Thyroid gland (tissue), 4 donors: ENCODE data around the gene NUDT4. TPM values are rescaled to one million over a fixed set of nuclear protein-coding genes. Genes with fewer than 3 reads are reported as not detected.
A peak's percentile ranks its signal among the peaks of the same experiment; 100 is the strongest.

Experiments used
- DNase-seq, 2 donors: peaks; one replicate each; pipeline ENCODE4 v3.0.0-alpha.2; 2019
- H3K27ac ChIP-seq, 3 donors: fragments of 200-600 bp; sonication (generic); 1 replicate in 2 of 3; 2 replicates in 1 of 3; pipeline ENCODE4 v1.5.1; 2016 to 2019; ENCODE audit warnings: mild to moderate bottlenecking in 1 of 3, moderate library complexity in 1 of 3
- H3K27me3 ChIP-seq: fragments of 200-600 bp; sonication (generic); one replicate; pipeline ENCODE4 v1.5.1; 2019
- H3K36me3 ChIP-seq, 2 donors: fragments of 200-600 bp; sonication (generic); one replicate each; pipeline ENCODE4 v1.5.1; 2016 to 2019
- H3K4me1 ChIP-seq, 2 donors: fragments of 200-600 bp; sonication (generic); one replicate each; pipeline ENCODE4 v1.5.1; 2017 to 2019
- H3K4me3 ChIP-seq, 3 donors: fragments of 200-600 bp; sonication (generic); replicated peaks in 1 of 3; 1 replicate in 2 of 3; 2 replicates in 1 of 3; pipeline ENCODE4 v1.5.1; 2016; ENCODE audit warnings: mild to moderate bottlenecking in 1 of 3
- H3K9me3 ChIP-seq: fragments of 200-600 bp; sonication (generic); one replicate; pipeline ENCODE4 v1.5.1; 2017
- CTCF ChIP-seq, 6 experiments: fragments of 200-600 bp in 3 of 6; fragments of 450-650 bp in 3 of 6; sonication (generic) in 3 of 6; IDR thresholded peaks; one replicate each; pipeline ENCODE4 v1.5.1; 2016 to 2019; ENCODE audit warnings: antibody characterized with exemption in 6 of 6, mild to moderate bottlenecking in 2 of 6, inconsistent platforms in 1 of 6, moderate library complexity in 1 of 6
- POLR2A ChIP-seq, 2 donors: fragments of 450-650 bp; IDR thresholded peaks; one replicate each; pipeline ENCODE4 v1.6.1; 2017; ENCODE audit warnings: antibody characterized with exemption in 2 of 2, mild to moderate bottlenecking in 2 of 2, moderate library complexity in 1 of 2
- WGBS, 2 donors: methylation state at CpG; one replicate each; pipeline ENCODE4 v1.1.5; 2017; 5-methylcytosine and 5-hydroxymethylcytosine counted together
- intact Hi-C: fragments of 100-400 bp; cut with DNase I; formaldehyde crosslinking; loops from one replicate; pipeline ENCODE4 v1.15.1; 2023
- total RNA-seq, 4 donors: library from RNA; depleted of rRNA; stranded (reverse); fragments of >200 nt; gene quantifications; one replicate each; pipeline ENCODE4 v1.2.3, GENCODE V29; 2016

Gene NUDT4
- total RNA-seq, 4 donors from 2014 or later = 102 to 125 (median 110) TPM

- no peaks in the 10 kb centered on the region for H3K36me3 ChIP-seq
- no peak for TF ChIP-seq POLR2A (IDR thresholded peaks at IDR 0.05)
- no peak for TF ChIP-seq CTCF (IDR thresholded peaks at IDR 0.05)
- H3K4me3 ChIP-seq = no peak overlapping the region
- no peak for DNase-seq
- intact Hi-C loops = no loop called here
- H3K4me1 ChIP-seq = peaks cover 37 to 38% of the 10 kb centered on the region in 2 donors
- 93 to 95% methylated on average over 2 of the region's 2 CpGs for WGBS, 2 donors
- H3K27me3 ChIP-seq = no peaks in the 10 kb centered on the region
- H3K9me3 ChIP-seq = no peaks in the 10 kb centered on the region
- peak overlapping the region; percentile 28 to 61 (median 52) for H3K27ac ChIP-seq
Measured at GRCh38 chr12:93358821-93359220, 18.9 kb upstream of the NUDT4 start.

- WGBS, 2 donors = 81 to 87% methylated on average over 2 of the region's 2 CpGs
- Histone ChIP-seq H3K9me3 (no peaks in the 10 kb centered on the region), H3K27ac (peak overlapping the region in 2 of 3 donors; percentile 21 to 64), H3K36me3 (no peaks in the 10 kb centered on the region), H3K4me1 (peaks cover 43 to 45% of the 10 kb centered on the region in 2 donors), H3K4me3 (no peak overlapping the region), H3K27me3 (no peaks in the 10 kb centered on the region)
- DNase-seq = no peak
- intact Hi-C loops = no loop called here
- no peak for TF ChIP-seq POLR2A (IDR thresholded peaks at IDR 0.05)
- TF ChIP-seq CTCF (IDR thresholded peaks at IDR 0.05) = no peak
Measured at GRCh38 chr12:93360688-93361087, 17.0 kb upstream of the NUDT4 start.

GRCh38 chr12:93361151-93361919 is 16.4 kb upstream of the NUDT4 start:
- Histone ChIP-seq H3K27ac (peak overlapping the region; percentile 21 to 64 (median 23)), H3K27me3 (no peaks in the 10 kb centered on the region), H3K9me3 (no peaks in the 10 kb centered on the region), H3K36me3 (no peaks in the 10 kb centered on the region), H3K4me1 (peaks cover 43 to 45% of the 10 kb centered on the region in 2 donors), H3K4me3 (no peak overlapping the region)
- WGBS, 2 donors = 82 to 88% methylated on average over 5 of the region's 5 CpGs
- peak; percentile 75 to 80 for DNase-seq
- no peak for TF ChIP-seq CTCF (IDR thresholded peaks at IDR 0.05)
- peak in 1 of 2 donors; percentile 44 for TF ChIP-seq POLR2A (IDR thresholded peaks at IDR 0.05)
- intact Hi-C loops = no loop called here

- peak overlapping the region; percentile 79 to 88 (median 80) for H3K27ac ChIP-seq
- intact Hi-C loops = no loop called here
- H3K27me3 ChIP-seq = no peaks in the 10 kb centered on the region
Measured at GRCh38 chr12:93363841-93364297, 13.9 kb upstream of the NUDT4 start.

More at GRCh38 chr12:93363841-93364297, 13.9 kb upstream of the NUDT4 start:
- H3K36me3 ChIP-seq = no peaks in the 10 kb centered on the region
- no peak overlapping the region for H3K4me3 ChIP-seq
- peak in 1 of 2 donors; percentile 53 for TF ChIP-seq POLR2A (IDR thresholded peaks at IDR 0.05)
- no peak for TF ChIP-seq CTCF (IDR thresholded peaks at IDR 0.05)
- no peaks in the 10 kb centered on the region for H3K9me3 ChIP-seq
- peaks cover 38 to 40% of the 10 kb centered on the region in 2 donors for H3K4me1 ChIP-seq
- 61 to 65% methylated on average over 3 of the region's 3 CpGs for WGBS, 2 donors
- peak; percentile 23 to 35 for DNase-seq
